ENCODE measurements around the gene TF. TPM values are rescaled to one million over a fixed set of nuclear protein-coding genes. Genes with fewer than 3 reads are reported as not detected.

The TF gene
- total RNA-seq, 2 experiments from 2014 or later: 0.21 to 0.45 TPM

DNA sequence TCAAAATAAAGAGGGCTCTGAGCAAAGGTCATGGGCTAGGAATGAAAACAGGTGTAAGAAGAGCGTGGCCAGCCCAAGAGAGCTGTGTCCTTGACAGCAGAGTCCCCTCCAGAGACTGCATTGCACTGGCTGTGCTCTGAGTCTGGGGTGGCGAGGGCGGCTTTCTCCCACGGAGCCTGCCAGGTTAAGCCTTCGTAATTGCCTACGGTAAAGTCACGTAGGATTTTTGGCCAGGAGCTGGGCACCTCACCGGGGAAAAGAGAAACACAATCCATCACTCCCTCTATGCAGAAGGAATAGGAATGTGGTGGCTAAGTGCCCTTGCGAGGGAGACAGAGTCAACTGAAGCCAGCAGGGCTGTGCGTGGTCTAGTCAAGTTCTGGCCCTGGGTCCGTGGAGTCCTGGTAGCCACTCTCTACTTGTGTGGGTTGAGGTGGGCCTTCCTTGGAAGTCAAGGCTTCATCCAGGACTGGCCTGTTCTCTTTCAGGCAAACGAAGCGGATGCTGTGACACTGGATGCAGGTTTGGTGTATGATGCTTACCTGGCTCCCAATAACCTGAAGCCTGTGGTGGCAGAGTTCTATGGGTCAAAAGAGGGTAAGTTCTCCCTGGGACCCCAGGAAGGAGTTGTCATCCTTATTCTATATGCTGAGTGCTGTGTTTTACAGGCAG is 7.0 kb downstream of the TF start:
- Mint-ChIP-seq H3K4me3 (no peak overlapping the region), H3K27me3 (peaks cover 7% of the 10 kb centered on the region), H3K27ac (no peak overlapping the region), H3K4me1 (no peaks in the 10 kb centered on the region), H3K36me3 (ENCODE audit: low read depth) (no peaks in the 10 kb centered on the region), H3K9me3 (no peaks in the 10 kb centered on the region)
- ChIA-PET CTCF (no interaction called here), POLR2A (no interaction called here)
- DNase-seq: no peak

GRCh38 chr3:133753779-133754164 is 7.6 kb downstream of the TF start:
- no peak overlapping the region for H3K4me3 Mint-ChIP-seq
- H3K27ac Mint-ChIP-seq: no peak overlapping the region
- ChIA-PET POLR2A (no interaction called here), CTCF (no interaction called here)
- no peaks in the 10 kb centered on the region for H3K4me1 Mint-ChIP-seq
- DNase-seq: no peak
- no peaks in the 10 kb centered on the region for H3K36me3 Mint-ChIP-seq (ENCODE audit: low read depth)
- H3K27me3 Mint-ChIP-seq: peaks cover 4% of the 10 kb centered on the region
- no peaks in the 10 kb centered on the region for H3K9me3 Mint-ChIP-seq

- H3K27ac Mint-ChIP-seq: no peak overlapping the region
- no peaks in the 10 kb centered on the region for H3K4me1 Mint-ChIP-seq
- no peaks in the 10 kb centered on the region for H3K36me3 Mint-ChIP-seq (ENCODE audit: low read depth)
- CTCF ChIA-PET: no interaction called here
- POLR2A ChIA-PET: no interaction called here
- H3K9me3 Mint-ChIP-seq: no peaks in the 10 kb centered on the region
- H3K4me3 Mint-ChIP-seq: no peak overlapping the region
- no peak for DNase-seq
- H3K27me3 Mint-ChIP-seq: no peaks in the 10 kb centered on the region
Measured at GRCh38 chr3:133754455-133754854, 8.3 kb downstream of the TF start.

GRCh38 chr3:133754973-133755828 is 9.0 kb downstream of the TF start:
- no peak overlapping the region for H3K27ac Mint-ChIP-seq
- POLR2A ChIA-PET: no interaction called here
- H3K9me3 Mint-ChIP-seq: no peaks in the 10 kb centered on the region

DNA sequence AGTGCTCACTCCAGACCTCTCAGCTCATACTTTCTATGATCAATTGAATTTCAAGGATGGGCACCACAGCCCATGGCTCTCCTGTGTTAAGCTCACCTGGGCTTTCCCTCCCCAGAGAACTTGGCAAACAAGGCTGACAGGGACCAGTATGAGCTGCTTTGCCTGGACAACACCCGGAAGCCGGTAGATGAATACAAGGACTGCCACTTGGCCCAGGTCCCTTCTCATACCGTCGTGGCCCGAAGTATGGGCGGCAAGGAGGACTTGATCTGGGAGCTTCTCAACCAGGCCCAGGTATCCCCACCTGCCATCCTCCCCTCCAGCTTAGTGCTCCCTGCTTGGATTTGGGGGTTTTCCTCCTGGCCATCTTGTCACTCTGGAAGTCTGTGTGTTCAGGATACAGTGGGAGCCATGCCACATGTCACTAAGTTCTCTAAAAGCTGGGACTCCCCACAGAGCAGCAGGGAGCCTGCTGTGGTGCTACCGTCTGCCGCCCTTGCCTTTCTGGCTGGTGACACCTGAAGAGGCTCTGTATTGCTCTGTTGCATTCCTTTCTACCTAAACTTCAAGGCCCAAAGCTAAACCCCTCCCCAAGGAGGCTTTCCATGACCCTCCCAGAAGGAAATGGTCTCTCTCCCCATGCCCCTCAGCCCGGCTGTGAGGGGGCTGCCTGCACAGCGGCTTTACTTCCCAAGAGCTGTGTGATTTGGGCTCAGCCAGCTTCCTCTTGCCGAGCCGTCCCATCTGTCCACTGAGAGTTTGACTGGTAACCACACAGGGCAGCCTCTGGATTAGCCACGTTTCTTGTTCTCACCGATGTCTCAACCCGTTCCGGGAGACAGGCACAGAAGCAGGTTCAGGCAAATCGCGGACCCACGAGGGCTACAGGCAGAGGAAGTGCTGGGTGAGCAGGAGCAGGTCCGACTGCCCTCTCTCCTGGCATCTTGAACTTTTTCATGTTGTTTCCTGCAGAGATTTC is 10.8 kb downstream of the TF start:
- Mint-ChIP-seq H3K36me3 (ENCODE audit: low read depth) (no peaks in the 10 kb centered on the region), H3K9me3 (no peaks in the 10 kb centered on the region), H3K27me3 (peaks cover under 1% of the 10 kb centered on the region), H3K4me1 (no peaks in the 10 kb centered on the region), H3K4me3 (no peak overlapping the region), H3K27ac (no peak overlapping the region)
- no peak for DNase-seq
- CTCF ChIA-PET: interaction anchor here (0.8 kb wide), 1 partner anchor 14 kb away, joined by 3 read pairs; no protein-coding TSS in a partner anchor
- POLR2A ChIA-PET: no interaction called here

More at GRCh38 chr3:133754973-133755828, 9.0 kb downstream of the TF start:
- CTCF ChIA-PET: no interaction called here
- Mint-ChIP-seq H3K4me1 (no peaks in the 10 kb centered on the region), H3K27me3 (no peaks in the 10 kb centered on the region), H3K4me3 (no peak overlapping the region), H3K36me3 (ENCODE audit: low read depth) (no peaks in the 10 kb centered on the region)
- no peak for DNase-seq

- H3K4me3 Mint-ChIP-seq: no peak overlapping the region
- POLR2A ChIA-PET: no interaction called here
Measured at GRCh38 chr3:133757701-133758567, 11.7 kb downstream of the TF start.

DNA sequence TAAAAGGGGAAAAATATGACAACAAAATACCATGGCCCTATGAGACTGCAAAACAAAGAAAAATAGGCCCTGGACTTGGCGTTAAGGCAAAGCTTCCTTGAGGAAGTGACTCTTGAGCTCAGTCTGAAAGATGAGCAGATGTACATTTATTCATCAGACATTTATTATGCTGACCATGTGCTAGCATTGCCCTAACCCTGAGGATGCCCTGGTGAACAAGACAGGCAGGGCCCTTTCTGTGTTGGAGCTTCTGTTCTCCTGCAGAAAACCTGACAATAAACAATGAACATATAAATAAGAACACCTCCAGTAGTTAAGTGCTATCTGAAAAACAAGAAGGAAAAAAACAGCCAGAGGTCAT is 12.4 kb downstream of the TF start:
- H3K9me3 Mint-ChIP-seq: no peaks in the 10 kb centered on the region
- no peak overlapping the region for H3K27ac Mint-ChIP-seq
- CTCF ChIA-PET: no interaction called here
- H3K4me1 Mint-ChIP-seq: no peaks in the 10 kb centered on the region
- no peak for DNase-seq
- POLR2A ChIA-PET: no interaction called here
- no peak overlapping the region for H3K4me3 Mint-ChIP-seq
- peaks cover 13% of the 10 kb centered on the region for H3K27me3 Mint-ChIP-seq
- H3K36me3 Mint-ChIP-seq (ENCODE audit: low read depth): no peaks in the 10 kb centered on the region

More at GRCh38 chr3:133757701-133758567, 11.7 kb downstream of the TF start:
- CTCF ChIA-PET: no interaction called here
- no peak for DNase-seq
- Mint-ChIP-seq H3K4me1 (no peaks in the 10 kb centered on the region), H3K27ac (no peak overlapping the region), H3K36me3 (ENCODE audit: low read depth) (no peaks in the 10 kb centered on the region), H3K9me3 (no peaks in the 10 kb centered on the region), H3K27me3 (peaks cover 9% of the 10 kb centered on the region)

- Mint-ChIP-seq H3K27me3 (peaks cover 18% of the 10 kb centered on the region), H3K36me3 (ENCODE audit: low read depth) (no peaks in the 10 kb centered on the region), H3K27ac (no peak overlapping the region), H3K9me3 (no peaks in the 10 kb centered on the region), H3K4me3 (no peak overlapping the region), H3K4me1 (no peaks in the 10 kb centered on the region)
- ChIA-PET CTCF (no interaction called here), POLR2A (no interaction called here)
- no peak for DNase-seq
Measured at GRCh38 chr3:133758964-133759739, 13.0 kb downstream of the TF start.

GRCh38 chr3:133759740-133760305 is 13.6 kb downstream of the TF start:
- Mint-ChIP-seq H3K4me1 (no peaks in the 10 kb centered on the region), H3K4me3 (no peak overlapping the region), H3K9me3 (no peaks in the 10 kb centered on the region), H3K36me3 (ENCODE audit: low read depth) (no peaks in the 10 kb centered on the region), H3K27me3 (peaks cover 18% of the 10 kb centered on the region), H3K27ac (no peak overlapping the region)
- CTCF ChIA-PET: no interaction called here
- DNase-seq: no peak
- POLR2A ChIA-PET: no interaction called here

- H3K27me3 Mint-ChIP-seq: peaks cover 20% of the 10 kb centered on the region
- CTCF ChIA-PET: no interaction called here
- H3K4me3 Mint-ChIP-seq: no peak overlapping the region
- no peaks in the 10 kb centered on the region for H3K4me1 Mint-ChIP-seq
- no peak overlapping the region for H3K27ac Mint-ChIP-seq
- POLR2A ChIA-PET: no interaction called here
- H3K9me3 Mint-ChIP-seq: no peaks in the 10 kb centered on the region
- no peaks in the 10 kb centered on the region for H3K36me3 Mint-ChIP-seq (ENCODE audit: low read depth)
- no peak for DNase-seq
Measured at GRCh38 chr3:133760916-133761315, 14.7 kb downstream of the TF start.

DNA sequence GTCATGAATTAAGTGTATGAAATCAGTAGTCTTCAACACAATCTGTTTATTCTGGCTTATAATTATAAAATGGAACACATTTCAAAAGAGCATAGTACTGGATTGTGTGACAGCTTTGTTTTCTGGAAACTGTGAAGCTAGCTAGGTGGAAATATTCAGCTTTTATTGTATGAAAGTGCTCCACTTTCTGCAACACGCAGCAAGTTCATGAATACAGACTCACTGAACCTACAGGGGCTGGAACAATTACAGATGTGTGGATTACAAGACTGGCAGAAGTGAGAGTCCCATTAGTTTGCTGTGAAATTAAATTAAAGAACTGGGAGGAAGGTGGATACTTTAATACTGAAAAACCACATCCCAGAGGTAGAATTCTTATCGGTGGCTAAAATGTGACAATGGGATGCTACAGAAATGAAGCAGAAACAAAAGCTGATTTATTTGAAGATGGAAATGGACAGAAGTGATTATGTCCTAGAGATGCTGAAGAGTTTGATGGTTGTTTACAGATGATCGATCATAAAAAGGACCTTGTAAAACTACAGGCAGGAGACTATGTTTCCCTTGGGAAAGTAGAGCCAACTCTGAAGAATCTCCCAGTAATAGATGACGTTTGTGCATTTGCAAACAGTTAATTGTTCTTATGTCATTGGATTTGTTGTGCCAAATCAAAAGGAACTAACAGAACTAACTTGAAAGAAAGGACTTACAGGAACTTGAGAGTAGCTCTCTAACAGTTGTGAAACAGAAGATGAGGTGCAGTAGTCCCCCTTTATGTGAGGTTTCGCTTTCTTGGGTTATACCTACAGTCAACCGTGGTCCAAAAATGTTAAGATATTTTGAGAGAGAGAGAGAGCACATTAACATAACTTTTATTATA is 15.7 kb downstream of the TF start:
- no peak for DNase-seq
- Mint-ChIP-seq H3K4me1 (no peaks in the 10 kb centered on the region), H3K27me3 (peaks cover 25% of the 10 kb centered on the region), H3K36me3 (ENCODE audit: low read depth) (no peaks in the 10 kb centered on the region), H3K27ac (no peak overlapping the region), H3K4me3 (no peak overlapping the region), H3K9me3 (no peaks in the 10 kb centered on the region)
- CTCF ChIA-PET: no interaction called here
- POLR2A ChIA-PET: no interaction called here

Data from activated CD4-positive, alpha-beta T cell treated with anti-CD3 and anti-CD28 coated beads, Interleukin-2, amount 10 ng/mL, durations not matched to agents 7 days and 5 days (primary cell).